Cerebellar nuclear complex (tissue), 1 donor: ENCODE results near the gene ITPR3.

Experiments used
- DNase-seq, 2 experiments: peaks; one replicate each; lab custom pipeline; 2025; lab: John Stamatoyannopoulos, UW

ITPR3 gene

GRCh38 chr6:33670086-33670660 lies 49.1 kb downstream of the ITPR3 start:
- DNase-seq = peak in 1 of 2 experiments; percentile 39

- DNase-seq = no peak
Observed at GRCh38 chr6:33670971-33671743, 50.0 kb downstream of the ITPR3 start.

- DNase-seq = no peak
Observed at GRCh38 chr6:33671744-33672072, 50.6 kb downstream of the ITPR3 start.

GRCh38 chr6:33672808-33673207 lies 51.7 kb downstream of the ITPR3 start:
- no peak for DNase-seq

- no peak for DNase-seq
Observed at GRCh38 chr6:33673851-33674250, 52.7 kb downstream of the ITPR3 start.

GRCh38 chr6:33675968-33676367 lies 54.8 kb downstream of the ITPR3 start:
- no peak for DNase-seq

- DNase-seq = no peak
Observed at GRCh38 chr6:33676416-33677142, 55.5 kb downstream of the ITPR3 start.

- DNase-seq = no peak
Observed at GRCh38 chr6:33677143-33677660, 56.1 kb downstream of the ITPR3 start.

- DNase-seq = no peak
Observed at GRCh38 chr6:33677689-33678088, 56.6 kb downstream of the ITPR3 start.

- DNase-seq = no peak
Observed at GRCh38 chr6:33678233-33678931, 57.3 kb downstream of the ITPR3 start.

- DNase-seq = no peak
Observed at GRCh38 chr6:33678932-33679490, 57.9 kb downstream of the ITPR3 start.

GRCh38 chr6:33679761-33680160 lies 58.6 kb downstream of the ITPR3 start:
- DNase-seq = no peak

- DNase-seq = no peak
Observed at GRCh38 chr6:33682341-33682740, 61.2 kb downstream of the ITPR3 start.

- DNase-seq = no peak
Observed at GRCh38 chr6:33683051-33683571, 62.0 kb downstream of the ITPR3 start.

- DNase-seq = no peak
Observed at GRCh38 chr6:33683576-33684427, 62.7 kb downstream of the ITPR3 start.

- no peak for DNase-seq
Observed at GRCh38 chr6:33684428-33684896, 63.3 kb downstream of the ITPR3 start.

GRCh38 chr6:33684983-33685382 lies 63.9 kb downstream of the ITPR3 start:
- DNase-seq = no peak

- no peak for DNase-seq
Observed at GRCh38 chr6:33685411-33686224, 64.5 kb downstream of the ITPR3 start.

GRCh38 chr6:33686225-33686924 lies 65.3 kb downstream of the ITPR3 start:
- DNase-seq = no peak
